ENCODE data around the gene TBC1D5.
"Not testable (repeated sequence)": the region's sequence is repeated elsewhere in the genome, so short reads cannot be mapped to it uniquely, and the experiment has no call there.

Gene TBC1D5

GRCh38 chr3:17749281-17749680 is 6.8 kb upstream of the TBC1D5 start:
- DNase-seq: no peak

GRCh38 chr3:17747890-17748247 is 5.4 kb upstream of the TBC1D5 start:
- no peak for DNase-seq

GRCh38 chr3:17747174-17747889 is 4.9 kb upstream of the TBC1D5 start:
- no peak for DNase-seq

GRCh38 chr3:17745894-17746293 is 3.5 kb upstream of the TBC1D5 start:
- no peak for DNase-seq

- no peak for DNase-seq
Measured at GRCh38 chr3:17745301-17745700, 2.9 kb upstream of the TBC1D5 start.

GRCh38 chr3:17744693-17745092 is 2.3 kb upstream of the TBC1D5 start:
- no peak for DNase-seq

- DNase-seq: no peak
Measured at GRCh38 chr3:17743658-17743995, 1.2 kb upstream of the TBC1D5 start.

- DNase-seq: no peak
Measured at GRCh38 chr3:17742880-17743657, 638 bp upstream of the TBC1D5 start.

GRCh38 chr3:17741621-17742101 is 770 bp downstream of the TBC1D5 start:
- DNase-seq: no peak

- DNase-seq: peak; percentile 43
Measured at GRCh38 chr3:17740721-17741141, 1.7 kb downstream of the TBC1D5 start.

- peak; percentile 4 for DNase-seq
Measured at GRCh38 chr3:17738921-17739320, 3.5 kb downstream of the TBC1D5 start.

- no peak for DNase-seq
Measured at GRCh38 chr3:17738219-17738618, 4.2 kb downstream of the TBC1D5 start.

GRCh38 chr3:17737591-17737990 is 4.8 kb downstream of the TBC1D5 start:
- no peak for DNase-seq

GRCh38 chr3:17735362-17735761 is 7.1 kb downstream of the TBC1D5 start:
- not testable (repeated sequence) for DNase-seq

GRCh38 chr3:17733768-17734167 is 8.7 kb downstream of the TBC1D5 start:
- no peak for DNase-seq

- DNase-seq: no peak
Measured at GRCh38 chr3:17733215-17733614, 9.2 kb downstream of the TBC1D5 start.

- DNase-seq: no peak
Measured at GRCh38 chr3:17730318-17730967, 12.0 kb downstream of the TBC1D5 start.

GRCh38 chr3:17726313-17726712 is 16.1 kb downstream of the TBC1D5 start:
- DNase-seq: no peak

GRCh38 chr3:17725844-17726243 is 16.6 kb downstream of the TBC1D5 start:
- not testable (repeated sequence) for DNase-seq

GRCh38 chr3:17724948-17725347 is 17.5 kb downstream of the TBC1D5 start:
- no peak for DNase-seq

GRCh38 chr3:17724122-17724521 is 18.3 kb downstream of the TBC1D5 start:
- no peak for DNase-seq

GRCh38 chr3:17717411-17717810 is 25.0 kb downstream of the TBC1D5 start:
- no peak for DNase-seq

- DNase-seq: no peak
Measured at GRCh38 chr3:17714473-17714872, 28.0 kb downstream of the TBC1D5 start.

GRCh38 chr3:17709236-17709810 is 33.1 kb downstream of the TBC1D5 start:
- no peak for DNase-seq
